Left renal pelvis (tissue), 4 donors: ENCODE data around the gene MAN2C1. TPM values are rescaled to one million over a fixed set of nuclear protein-coding genes. Genes with fewer than 3 reads are reported as not detected.
"Not testable (repeated sequence)": the region's sequence is repeated elsewhere in the genome, so short reads cannot be mapped to it uniquely, and the experiment has no call there.

ENCODE experiments used
- DNase-seq, 4 donors: peaks; one replicate each; pipeline ENCODE4 v3.0.0-alpha.2; 2013; ENCODE audit warnings: low read depth in 4 of 4, low spot score in 3 of 4
- polyA plus RNA-seq, 4 donors: library from polyadenylated mRNA; unstranded; fragments of 120-200 nt; gene quantifications; one replicate each; pipeline ENCODE4 v1.2.1, GENCODE V29; 2013; ENCODE audit not compliant: insufficient read length in 4 of 4

Gene MAN2C1
- polyA plus RNA-seq = 100 to 1,000 TPM in 3 of 4 donors, 10 to 100 TPM in 1; 77.1 to 257 (median 145) TPM

GRCh38 chr15:75367913-75368688 is at the start of gene MAN2C1:
Gene MAN2C1, minus strand, starts transcription at chr15:75368607. Its CDS starts 24 bp downstream, at chr15:75368583.
- peak; percentile 84 to 92 (median 90) for DNase-seq

GRCh38 chr15:75416584-75416983 is 48.2 kb upstream of the MAN2C1 start:
- DNase-seq = no peak

- no peak for DNase-seq
These were observed 41.8 kb upstream of the MAN2C1 start for GRCh38 chr15:75410196-75410595.

DNA sequence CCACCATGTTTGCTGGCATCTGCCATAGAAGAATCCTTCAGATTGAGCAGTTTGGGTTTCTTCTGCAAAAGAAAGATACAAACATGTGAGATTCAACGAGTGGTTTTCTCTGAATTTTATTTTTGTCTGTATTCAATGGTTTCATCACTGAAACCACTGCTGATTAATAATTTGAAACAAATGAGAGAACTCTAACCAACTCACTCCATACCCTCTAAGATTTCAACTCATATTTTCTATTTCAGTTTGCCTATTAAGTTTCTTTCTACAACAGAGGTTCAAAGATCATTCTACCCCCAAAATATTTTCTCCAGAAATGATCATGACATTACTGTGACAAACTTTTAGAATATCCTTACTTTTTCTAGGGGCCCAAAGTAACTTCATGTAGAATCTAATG is 38.7 kb upstream of the MAN2C1 start:
- no peak for DNase-seq

- no peak for DNase-seq
These were observed 35.5 kb upstream of the MAN2C1 start for GRCh38 chr15:75403892-75404291.

GRCh38 chr15:75397494-75397893 is 29.1 kb upstream of the MAN2C1 start:
- no peak for DNase-seq

- DNase-seq = no peak
These were observed 21.5 kb upstream of the MAN2C1 start for GRCh38 chr15:75389791-75390382.

DNA sequence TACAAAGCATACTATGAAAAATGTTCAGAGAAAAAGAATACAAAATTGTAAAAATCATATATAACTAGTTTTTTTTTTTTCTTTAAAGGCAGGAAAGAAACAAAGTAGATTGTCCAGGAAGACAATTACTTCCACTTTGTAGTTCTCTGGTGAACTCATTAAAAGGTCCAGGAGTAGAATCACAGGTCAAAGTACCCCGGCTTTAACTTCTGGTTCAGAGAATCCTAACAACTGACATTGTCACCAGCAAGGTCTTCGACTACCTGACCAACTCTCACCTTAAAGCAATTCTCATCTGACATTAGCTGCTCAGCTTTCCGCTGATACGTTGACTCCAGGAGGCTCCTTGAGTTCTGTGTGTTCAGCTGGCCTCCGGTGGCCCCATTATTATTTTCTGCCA is 15.6 kb upstream of the MAN2C1 start:
- DNase-seq = not testable (repeated sequence)

GRCh38 chr15:75380773-75381172 is 12.4 kb upstream of the MAN2C1 start:
- no peak for DNase-seq

GRCh38 chr15:75371901-75372688 is 3.7 kb upstream of the MAN2C1 start:
- no peak for DNase-seq

- no peak for DNase-seq
These were observed 3.1 kb upstream of the MAN2C1 start for GRCh38 chr15:75371486-75371885.

- DNase-seq = no peak
These were observed 1.6 kb upstream of the MAN2C1 start for GRCh38 chr15:75369897-75370581.

DNA sequence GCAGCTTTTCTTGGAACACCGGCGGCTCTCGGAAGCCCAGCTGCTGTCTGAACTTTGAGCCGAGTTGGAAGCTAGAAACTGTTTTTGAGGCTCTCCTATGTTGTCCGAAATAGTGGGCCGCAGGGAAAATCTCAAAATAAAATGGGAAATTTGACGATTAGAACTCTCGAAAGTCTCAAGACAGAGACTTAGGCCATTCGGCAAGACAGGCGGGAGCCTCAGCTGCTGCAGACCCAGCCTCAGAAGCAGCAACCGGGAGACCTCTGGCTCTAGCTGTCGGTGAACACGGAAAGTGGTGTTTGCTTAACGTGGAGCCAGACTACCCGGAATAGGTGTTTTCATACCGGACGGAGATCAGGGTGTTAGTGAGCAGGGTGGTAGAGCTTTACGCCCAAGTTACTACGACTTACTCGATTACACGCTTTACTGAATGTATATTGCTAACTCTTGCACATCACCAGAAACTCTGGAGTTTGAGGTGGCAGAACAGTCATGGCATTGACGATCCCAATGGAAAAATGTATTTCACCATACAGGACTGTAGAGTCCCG is 357 bp upstream of the MAN2C1 start:
- DNase-seq = no peak

GRCh38 chr15:75367406-75367912 is 948 bp downstream of the MAN2C1 start:
- DNase-seq = no peak

- DNase-seq = no peak
These were observed 1.4 kb downstream of the MAN2C1 start for GRCh38 chr15:75367006-75367405.

GRCh38 chr15:75366163-75366562 is 2.2 kb downstream of the MAN2C1 start:
- DNase-seq = no peak

DNA sequence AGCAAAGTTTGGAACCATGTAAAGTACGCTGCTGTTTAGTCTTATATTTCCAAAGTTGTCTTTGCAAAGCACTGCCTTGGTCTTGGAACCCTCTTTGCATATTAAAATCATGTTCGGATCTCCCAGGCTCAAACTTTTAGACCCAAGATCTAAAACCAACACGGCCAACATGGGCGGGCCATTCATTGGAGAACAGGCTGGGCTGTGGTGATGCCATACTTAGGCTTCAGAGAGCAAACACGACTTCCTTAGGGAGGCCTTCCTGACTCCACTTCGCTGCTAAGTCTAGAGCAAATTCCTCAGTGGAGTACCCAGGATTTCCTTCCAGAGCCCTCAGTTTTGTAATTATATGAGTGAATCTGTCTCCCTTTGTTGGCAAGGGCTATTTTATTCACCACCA is 3.5 kb downstream of the MAN2C1 start:
- no peak for DNase-seq

GRCh38 chr15:75363786-75364185 is 4.6 kb downstream of the MAN2C1 start:
- no peak for DNase-seq

- DNase-seq = no peak
These were observed 5.7 kb downstream of the MAN2C1 start for GRCh38 chr15:75362642-75363249.
